Astrocyte (in vitro differentiated cells and primary cell): ENCODE data around the gene IGFBP7. TPM values are rescaled to one million over a fixed set of nuclear protein-coding genes. Genes with fewer than 3 reads are reported as not detected.

Experiments
- DNase-seq: peaks from one replicate; pipeline ENCODE4 v3.0.0-alpha.2; 2010; ENCODE audit warnings: low read depth
- FAIRE-seq: peaks from 2 replicates; lab custom pipeline; 2011; peaks lifted over from hg19 to GRCh38; lab: Jason Lieb, UNC
- H2AFZ ChIP-seq: 2 replicates; pipeline ENCODE4 v1.6.0; 2012; ENCODE audit warnings: low read depth, low read length, inconsistent platforms
- H3K27ac ChIP-seq: 2 replicates; pipeline ENCODE4 v1.5.1; 2011; ENCODE audit warnings: low read depth, low read length, inconsistent platforms
- H3K27me3 ChIP-seq: 2 replicates; pipeline ENCODE4 v1.6.0; 2011; ENCODE audit warnings: low read length, inconsistent platforms; ENCODE audit not compliant: insufficient read depth
- H3K36me3 ChIP-seq: 2 replicates; pipeline ENCODE4 v1.5.1; 2011; ENCODE audit warnings: low read length, inconsistent platforms; ENCODE audit not compliant: insufficient read depth
- H3K4me1 ChIP-seq: 2 replicates; pipeline ENCODE4 v1.5.1; 2011; ENCODE audit warnings: low read length, inconsistent platforms; ENCODE audit not compliant: insufficient read depth
- H3K4me2 ChIP-seq: 2 replicates; pipeline ENCODE4 v1.6.0; 2012; ENCODE audit warnings: low read length, inconsistent platforms
- H3K4me3 ChIP-seq: 2 replicates; pipeline ENCODE4 v1.5.1; 2011; ENCODE audit warnings: low read depth, mild to moderate bottlenecking, low read length, inconsistent platforms; ENCODE audit not compliant: insufficient read depth
- H3K79me2 ChIP-seq: 2 replicates; pipeline ENCODE4 v1.6.0; 2012; ENCODE audit warnings: mild to moderate bottlenecking, low read length, inconsistent platforms; ENCODE audit not compliant: insufficient read depth
- H3K9ac ChIP-seq: 2 replicates; pipeline ENCODE4 v1.6.0; 2012; ENCODE audit warnings: mild to moderate bottlenecking, low read length, inconsistent platforms
- H3K9me3 ChIP-seq: 2 replicates; pipeline ENCODE4 v1.5.1; 2012; ENCODE audit warnings: low read depth, mild to moderate bottlenecking, low read length, inconsistent platforms; ENCODE audit not compliant: insufficient read depth
- H4K20me1 ChIP-seq: 2 replicates; pipeline ENCODE4 v1.6.0; 2012; ENCODE audit warnings: low read length, inconsistent platforms; ENCODE audit not compliant: insufficient read depth
- H3K27ac Mint-ChIP-seq: one replicate; pipeline ENCODE4 v1.8.0; 2021; ENCODE audit warnings: mild to moderate bottlenecking, mixed read lengths; ENCODE audit not compliant: unreplicated experiment
- H3K27me3 Mint-ChIP-seq: one replicate; pipeline ENCODE4 v1.8.0; 2021; ENCODE audit warnings: low read depth, mixed read lengths; ENCODE audit not compliant: unreplicated experiment
- H3K36me3 Mint-ChIP-seq: one replicate; pipeline ENCODE4 v1.8.0; 2021; ENCODE audit warnings: low read depth, mixed read lengths; ENCODE audit not compliant: unreplicated experiment
- H3K4me1 Mint-ChIP-seq: one replicate; pipeline ENCODE4 v1.8.0; 2021; ENCODE audit warnings: low read depth, mixed read lengths; ENCODE audit not compliant: unreplicated experiment
- H3K4me3 Mint-ChIP-seq: one replicate; pipeline ENCODE4 v1.8.0; 2021; ENCODE audit warnings: mild to moderate bottlenecking, moderate library complexity, mixed read lengths; ENCODE audit not compliant: unreplicated experiment
- H3K9me3 Mint-ChIP-seq: one replicate; pipeline ENCODE4 v1.8.0; 2021; ENCODE audit warnings: mild to moderate bottlenecking, mixed read lengths; ENCODE audit not compliant: unreplicated experiment
- CTCF ChIP-seq: IDR thresholded peaks from 2 replicates; pipeline ENCODE4 v1.5.1; 2011; ENCODE audit warnings: low read depth, mild to moderate bottlenecking, inconsistent platforms, low read length, moderate library complexity; ENCODE audit not compliant: insufficient read depth
- EZH2 ChIP-seq: IDR thresholded peaks from 2 replicates; pipeline ENCODE4 v1.6.1; 2012; ENCODE audit warnings: mild to moderate bottlenecking, low read length, inconsistent platforms; ENCODE audit not compliant: insufficient read depth
- total RNA-seq: library from RNA; stranded (reverse); gene quantifications from 2 replicates; pipeline ENCODE4 v1.2.1, GENCODE V29; 2021

Gene IGFBP7
- total RNA-seq, 1 donor from 2014 or later: 930 TPM

DNA sequence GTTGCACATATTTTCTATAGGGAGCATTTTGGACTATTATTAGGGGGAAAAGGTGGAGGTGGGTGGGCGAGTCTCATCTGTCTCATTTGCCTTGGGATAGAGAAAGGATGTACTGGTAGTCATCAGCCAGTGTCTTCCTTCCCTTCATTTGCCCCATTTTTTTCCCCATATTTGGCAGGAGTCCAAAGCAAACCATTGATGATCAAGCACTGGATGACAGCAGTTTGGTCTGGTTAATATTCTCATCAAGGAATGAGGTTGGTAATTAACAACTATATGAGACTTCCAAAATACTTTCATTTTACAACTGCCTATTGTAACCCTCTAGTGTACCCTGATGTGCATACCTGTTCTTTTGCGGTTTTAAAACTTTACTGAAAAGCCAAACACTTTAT, 22.6 kb upstream of the IGFBP7 start:
- Histone ChIP-seq H3K4me1 (peaks cover 27% of the 10 kb centered on the region), H3K79me2 (no peaks in the 10 kb centered on the region), H3K27me3 (no peaks in the 10 kb centered on the region), H2AFZ (no peak overlapping the region), H3K9me3 (peaks cover 2% of the 10 kb centered on the region), H3K9ac (no peak overlapping the region), H3K36me3 (no peaks in the 10 kb centered on the region), H4K20me1 (no peaks in the 10 kb centered on the region), H3K4me2 (no peak overlapping the region), H3K4me3 (no peak overlapping the region), H3K27ac (no peak overlapping the region)
- H3K4me3 Mint-ChIP-seq: no peak overlapping the region
- peaks cover 44% of the 10 kb centered on the region for H3K4me1 Mint-ChIP-seq
- peaks cover 12% of the 10 kb centered on the region for H3K9me3 Mint-ChIP-seq
- no peaks in the 10 kb centered on the region for H3K27me3 Mint-ChIP-seq
- no peak for TF ChIP-seq EZH2
- no peak for TF ChIP-seq CTCF
- no peak for FAIRE-seq
- H3K36me3 Mint-ChIP-seq: peaks cover 3% of the 10 kb centered on the region
- H3K27ac Mint-ChIP-seq: peak overlapping the region; percentile 50
- DNase-seq: no peak

- no peak for FAIRE-seq
- Mint-ChIP-seq H3K27ac (peak overlapping the region; percentile 50), H3K4me3 (no peak overlapping the region), H3K27me3 (no peaks in the 10 kb centered on the region), H3K9me3 (peaks cover 12% of the 10 kb centered on the region), H3K36me3 (peaks cover 4% of the 10 kb centered on the region), H3K4me1 (peaks cover 39% of the 10 kb centered on the region)
- TF ChIP-seq EZH2: no peak
- no peak for TF ChIP-seq CTCF
- no peak overlapping the region for H3K9ac ChIP-seq
- H3K27me3 ChIP-seq: no peaks in the 10 kb centered on the region
- peak overlapping the region; percentile 27 for H3K4me2 ChIP-seq
- no peaks in the 10 kb centered on the region for H3K79me2 ChIP-seq
- H4K20me1 ChIP-seq: no peaks in the 10 kb centered on the region
- peaks cover 23% of the 10 kb centered on the region for H3K4me1 ChIP-seq
- DNase-seq: peak; percentile 67
- peaks cover 7% of the 10 kb centered on the region for H3K9me3 ChIP-seq
- H3K27ac ChIP-seq: no peak overlapping the region
- no peak overlapping the region for H3K4me3 ChIP-seq
- no peaks in the 10 kb centered on the region for H3K36me3 ChIP-seq
- H2AFZ ChIP-seq: peak overlapping the region; percentile 35
Measured at GRCh38 chr4:57131849-57132742, 21.9 kb upstream of the IGFBP7 start.

GRCh38 chr4:57129477-57129876, 19.3 kb upstream of the IGFBP7 start:
- no peak overlapping the region for H3K27ac ChIP-seq
- no peaks in the 10 kb centered on the region for H4K20me1 ChIP-seq
- FAIRE-seq (no peak), DNase-seq (no peak)
- H3K4me2 ChIP-seq: no peak overlapping the region
- Mint-ChIP-seq H3K4me1 (peaks cover 31% of the 10 kb centered on the region), H3K36me3 (peaks cover 6% of the 10 kb centered on the region), H3K4me3 (no peak overlapping the region), H3K9me3 (peaks cover 18% of the 10 kb centered on the region), H3K27me3 (no peaks in the 10 kb centered on the region), H3K27ac (no peak overlapping the region)
- TF ChIP-seq EZH2: no peak
- peaks cover 7% of the 10 kb centered on the region for H3K9me3 ChIP-seq
- no peak overlapping the region for H2AFZ ChIP-seq
- no peaks in the 10 kb centered on the region for H3K36me3 ChIP-seq
- no peak overlapping the region for H3K4me3 ChIP-seq
- no peak overlapping the region for H3K9ac ChIP-seq
- H3K27me3 ChIP-seq: no peaks in the 10 kb centered on the region
- peaks cover 9% of the 10 kb centered on the region for H3K4me1 ChIP-seq
- no peaks in the 10 kb centered on the region for H3K79me2 ChIP-seq
